Breast epithelium (tissue), 4 donors: ENCODE data around the gene PFKFB3. TPM values are rescaled to one million over a fixed set of nuclear protein-coding genes. Genes with fewer than 3 reads are reported as not detected.
A peak's percentile ranks its signal among the peaks of the same experiment; 100 is the strongest.
"Not testable (repeated sequence)": the region's sequence is repeated elsewhere in the genome, so short reads cannot be mapped to it uniquely, and the experiment has no call there.

Source experiments
- DNase-seq, 2 donors: peaks; one replicate each; pipeline ENCODE4 v3.0.0-alpha.2; 2019; ENCODE audit warnings: low spot score in 2 of 2
- H3K27ac ChIP-seq, 2 donors: fragments of 200-600 bp; sonication (generic) in 1 of 2; one replicate each; pipeline ENCODE4 v1.5.1; 2016 to 2019; ENCODE audit warnings: mild to moderate bottlenecking in 1 of 2
- H3K27me3 ChIP-seq, 2 donors: fragments of 200-600 bp; sonication (generic) in 1 of 2; one replicate each; pipeline versions ENCODE4 v1.5.1 to v1.6.0; 2017 to 2019; ENCODE audit warnings: control low read depth in 1 of 2, mild to moderate bottlenecking in 1 of 2
- H3K36me3 ChIP-seq: fragments of 200-600 bp; one replicate; pipeline ENCODE4 v1.5.1; 2019
- H3K4me1 ChIP-seq, 2 donors: fragments of 200-600 bp; sonication (generic); one replicate each; pipeline ENCODE4 v1.5.1; 2016 to 2019; ENCODE audit warnings: control low read depth in 1 of 2
- H3K4me3 ChIP-seq, 3 donors: fragments of 200-600 bp; sonication (generic); 1 replicate in 2 of 3; 2 replicates in 1 of 3; pipeline ENCODE4 v1.5.1; 2016 to 2019; ENCODE audit warnings: mild to moderate bottlenecking in 3 of 3, moderate library complexity in 2 of 3
- H3K9me3 ChIP-seq, 2 donors: fragments of 200-600 bp; sonication (generic) in 1 of 2; one replicate each; pipeline ENCODE4 v1.5.1; 2016 to 2019; ENCODE audit warnings: control low read depth in 1 of 2
- POLR2A ChIP-seq: fragments of 450-650 bp; IDR thresholded peaks from one replicate; pipeline ENCODE4 v1.6.1; 2016; ENCODE audit warnings: antibody characterized with exemption, mild to moderate bottlenecking, moderate library complexity
- POLR2AphosphoS5 ChIP-seq, 3 donors: sonication (generic); formaldehyde crosslinking; IDR thresholded peaks; one replicate each; pipeline ENCODE4 v1.6.1; 2017; ENCODE audit warnings: antibody characterized with exemption in 3 of 3
- intact Hi-C: fragments of 100-400 bp; cut with DNase I; formaldehyde crosslinking; loops from one replicate; pipeline ENCODE4 v1.15.1; 2023; ENCODE audit warnings: low total_unique reads
- total RNA-seq, 3 donors: library from RNA; depleted of rRNA; stranded (reverse); fragments of >200 nt; gene quantifications; one replicate each; pipeline ENCODE4 v1.1.0, GENCODE V29; 2016
- TF ChIP-seq, protein P1 (sequence below), 3 donors: fragments of 450-650 bp; IDR thresholded peaks; one replicate each; pipeline ENCODE4 v1.5.1; 2016 to 2017; ENCODE audit warnings: antibody characterized with exemption in 3 of 3, mild to moderate bottlenecking in 3 of 3, moderate library complexity in 3 of 3

PFKFB3 gene
- total RNA-seq, 3 donors from 2014 or later: 94.8 to 240 (median 144) TPM

DNA sequence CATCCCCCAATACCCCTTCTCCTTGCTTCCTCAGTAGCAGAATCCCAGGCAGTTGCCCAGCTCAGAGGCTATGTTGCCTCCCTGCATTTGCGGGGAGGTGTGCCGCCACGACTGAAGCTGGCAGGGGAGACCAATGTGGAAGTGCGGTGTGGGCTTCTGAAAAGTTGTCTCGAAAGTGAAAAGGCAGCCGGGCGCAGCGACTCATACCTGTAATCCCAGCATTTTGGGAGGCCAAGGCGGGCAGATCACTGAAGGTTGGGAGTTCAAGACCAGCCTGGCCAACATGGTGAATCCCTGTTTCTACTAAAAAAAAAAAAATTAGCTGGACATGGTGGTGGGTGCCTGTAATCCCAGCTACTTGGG, 15.9 kb upstream of the PFKFB3 start:
- Histone ChIP-seq H3K4me3 (no peak overlapping the region), H3K9me3 (no peaks in the 10 kb centered on the region), H3K4me1 (no peaks in the 10 kb centered on the region), H3K36me3 (no peaks in the 10 kb centered on the region), H3K27ac (no peak overlapping the region), H3K27me3 (no peaks in the 10 kb centered on the region)
- no peak for DNase-seq
- TF ChIP-seq POLR2AphosphoS5 (IDR thresholded peaks at IDR 0.05): no peak
- TF ChIP-seq, protein P1, sequence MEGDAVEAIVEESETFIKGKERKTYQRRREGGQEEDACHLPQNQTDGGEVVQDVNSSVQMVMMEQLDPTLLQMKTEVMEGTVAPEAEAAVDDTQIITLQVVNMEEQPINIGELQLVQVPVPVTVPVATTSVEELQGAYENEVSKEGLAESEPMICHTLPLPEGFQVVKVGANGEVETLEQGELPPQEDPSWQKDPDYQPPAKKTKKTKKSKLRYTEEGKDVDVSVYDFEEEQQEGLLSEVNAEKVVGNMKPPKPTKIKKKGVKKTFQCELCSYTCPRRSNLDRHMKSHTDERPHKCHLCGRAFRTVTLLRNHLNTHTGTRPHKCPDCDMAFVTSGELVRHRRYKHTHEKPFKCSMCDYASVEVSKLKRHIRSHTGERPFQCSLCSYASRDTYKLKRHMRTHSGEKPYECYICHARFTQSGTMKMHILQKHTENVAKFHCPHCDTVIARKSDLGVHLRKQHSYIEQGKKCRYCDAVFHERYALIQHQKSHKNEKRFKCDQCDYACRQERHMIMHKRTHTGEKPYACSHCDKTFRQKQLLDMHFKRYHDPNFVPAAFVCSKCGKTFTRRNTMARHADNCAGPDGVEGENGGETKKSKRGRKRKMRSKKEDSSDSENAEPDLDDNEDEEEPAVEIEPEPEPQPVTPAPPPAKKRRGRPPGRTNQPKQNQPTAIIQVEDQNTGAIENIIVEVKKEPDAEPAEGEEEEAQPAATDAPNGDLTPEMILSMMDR (IDR thresholded peaks at IDR 0.05): no peak
- TF ChIP-seq POLR2A: no peak
- intact Hi-C loops: no loop called here

- H3K4me3 ChIP-seq: no peak overlapping the region
- TF ChIP-seq, protein P1 (IDR thresholded peaks at IDR 0.05): no peak
- no peak for TF ChIP-seq POLR2AphosphoS5 (IDR thresholded peaks at IDR 0.05)
- TF ChIP-seq POLR2A: no peak
- DNase-seq: no peak
- no peaks in the 10 kb centered on the region for H3K36me3 ChIP-seq
- no peaks in the 10 kb centered on the region for H3K27me3 ChIP-seq
- intact Hi-C loops: no loop called here
- no peaks in the 10 kb centered on the region for H3K4me1 ChIP-seq
- H3K9me3 ChIP-seq: no peaks in the 10 kb centered on the region
- no peak overlapping the region for H3K27ac ChIP-seq
Observed at GRCh38 chr10:6187278-6187677, 15.5 kb upstream of the PFKFB3 start.

- DNase-seq, H3K27ac ChIP-seq, intact Hi-C loops, H3K27me3 ChIP-seq, H3K9me3 ChIP-seq, H3K4me1 ChIP-seq, H3K4me3 ChIP-seq, H3K36me3 ChIP-seq: not testable (repeated sequence)
Observed at GRCh38 chr10:6190033-6190432, 12.7 kb upstream of the PFKFB3 start.

DNA sequence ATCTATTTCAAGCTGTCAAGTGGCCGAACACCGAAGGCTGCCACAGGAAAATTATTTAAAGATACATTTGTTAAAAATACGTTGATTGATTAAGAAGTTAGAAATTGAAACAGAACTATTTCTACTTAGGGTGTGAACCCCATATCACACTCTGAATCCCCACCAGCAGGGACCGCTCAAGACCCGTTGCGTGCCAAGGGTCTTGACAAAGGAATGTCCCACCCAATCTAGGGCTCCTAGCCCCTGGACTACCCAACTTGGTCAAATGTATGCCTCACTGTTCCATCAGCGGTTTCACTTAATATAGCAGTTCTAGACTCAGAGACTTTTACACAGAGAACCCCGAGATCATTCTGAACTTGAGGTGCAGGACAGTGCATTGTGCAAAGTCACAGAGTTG, 11.6 kb upstream of the PFKFB3 start:
- Histone ChIP-seq H3K9me3 (no peaks in the 10 kb centered on the region), H3K36me3 (no peaks in the 10 kb centered on the region), H3K27ac (peak overlapping the region; percentile 71 to 80), H3K4me1 (no peaks in the 10 kb centered on the region), H3K4me3 (no peak overlapping the region), H3K27me3 (no peaks in the 10 kb centered on the region)
- intact Hi-C loops: no loop called here
- TF ChIP-seq, protein P1 (IDR thresholded peaks at IDR 0.05): no peak
- TF ChIP-seq POLR2A (no peak), POLR2AphosphoS5 (IDR thresholded peaks at IDR 0.05) (no peak)
- no peak for DNase-seq

DNA sequence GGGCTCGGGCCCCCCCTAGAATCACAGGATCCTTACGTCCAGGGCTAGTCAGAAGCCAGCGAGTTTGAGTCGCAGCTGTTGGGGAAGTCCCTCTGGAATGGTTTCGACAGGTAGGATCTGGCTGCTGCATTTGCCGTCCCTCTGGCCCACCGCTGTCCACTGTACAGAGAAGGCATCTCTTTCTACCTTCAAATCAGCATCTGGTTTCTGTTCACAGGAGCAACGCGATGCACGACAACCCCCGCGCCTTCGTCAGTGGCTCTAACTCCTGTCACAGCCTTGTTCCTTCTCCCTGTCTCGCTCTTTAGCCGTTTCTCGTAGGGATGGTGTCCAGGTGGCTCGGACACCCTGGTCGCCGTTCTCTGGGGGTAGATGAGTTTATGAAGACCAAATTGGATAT, 11.2 kb upstream of the PFKFB3 start:
- H3K4me1 ChIP-seq: no peaks in the 10 kb centered on the region
- H3K36me3 ChIP-seq: no peaks in the 10 kb centered on the region
- intact Hi-C loops: no loop called here
- H3K4me3 ChIP-seq: no peak overlapping the region
- DNase-seq: no peak
- no peaks in the 10 kb centered on the region for H3K9me3 ChIP-seq
- TF ChIP-seq, protein P1 (IDR thresholded peaks at IDR 0.05): no peak
- no peak for TF ChIP-seq POLR2AphosphoS5 (IDR thresholded peaks at IDR 0.05)
- TF ChIP-seq POLR2A: no peak
- no peaks in the 10 kb centered on the region for H3K27me3 ChIP-seq
- peak overlapping the region; percentile 71 to 80 for H3K27ac ChIP-seq

- intact Hi-C loops, H3K27me3 ChIP-seq, H3K4me1 ChIP-seq, H3K9me3 ChIP-seq, H3K36me3 ChIP-seq, DNase-seq, H3K4me3 ChIP-seq: not testable (repeated sequence)
- H3K27ac ChIP-seq: peak overlapping the region in 1 of 2 donors; percentile 29
Observed at GRCh38 chr10:6193342-6193741, 9.4 kb upstream of the PFKFB3 start.
